Skeletal muscle tissue (tissue), 4 donors: ENCODE results near the gene NTSR1. TPM values are rescaled to one million over a fixed set of nuclear protein-coding genes. Genes with fewer than 3 reads are reported as not detected.

Experiments used
- H3K27ac ChIP-seq: one replicate; pipeline ENCODE4 v1.7.0; 2013; ENCODE audit warnings: mild to moderate bottlenecking, low read depth, low read length, inconsistent platforms
- H3K27me3 ChIP-seq, 3 donors: one replicate each; pipeline ENCODE4 v1.7.0; 2013; ENCODE audit warnings: low read length in 3 of 3; ENCODE audit not compliant: control insufficient read depth in 3 of 3, insufficient read depth in 3 of 3
- H3K36me3 ChIP-seq, 3 donors: one replicate each; pipeline ENCODE4 v1.7.0; 2013; ENCODE audit warnings: low read length in 3 of 3; ENCODE audit not compliant: control insufficient read depth in 3 of 3, insufficient read depth in 3 of 3
- H3K4me1 ChIP-seq, 3 donors: one replicate each; pipeline ENCODE4 v1.7.0; 2013; ENCODE audit warnings: low read length in 3 of 3, mild to moderate bottlenecking in 3 of 3; ENCODE audit not compliant: control insufficient read depth in 3 of 3, insufficient read depth in 3 of 3
- H3K4me3 ChIP-seq, 3 donors: one replicate each; pipeline ENCODE4 v1.7.0; 2013; ENCODE audit warnings: low read length in 3 of 3
- H3K9ac ChIP-seq, 3 donors: one replicate each; pipeline ENCODE4 v1.7.0; 2013; ENCODE audit warnings: low read length in 3 of 3, mild to moderate bottlenecking in 3 of 3, moderate library complexity in 2 of 3, low read depth in 1 of 3
- H3K9me3 ChIP-seq, 3 donors: one replicate each; pipeline ENCODE4 v1.7.0; 2013; ENCODE audit warnings: low read length in 3 of 3; ENCODE audit not compliant: control insufficient read depth in 3 of 3
- total RNA-seq: library from RNA; depleted of rRNA; stranded (reverse); fragments of >200 nt; gene quantifications from one replicate; pipeline ENCODE4 v1.2.3, GENCODE V29; 2014
- donor health status: Osteomylitis.

NTSR1 gene
- total RNA-seq, 1 donor from 2014 or later, result under 0.01 TPM

DNA sequence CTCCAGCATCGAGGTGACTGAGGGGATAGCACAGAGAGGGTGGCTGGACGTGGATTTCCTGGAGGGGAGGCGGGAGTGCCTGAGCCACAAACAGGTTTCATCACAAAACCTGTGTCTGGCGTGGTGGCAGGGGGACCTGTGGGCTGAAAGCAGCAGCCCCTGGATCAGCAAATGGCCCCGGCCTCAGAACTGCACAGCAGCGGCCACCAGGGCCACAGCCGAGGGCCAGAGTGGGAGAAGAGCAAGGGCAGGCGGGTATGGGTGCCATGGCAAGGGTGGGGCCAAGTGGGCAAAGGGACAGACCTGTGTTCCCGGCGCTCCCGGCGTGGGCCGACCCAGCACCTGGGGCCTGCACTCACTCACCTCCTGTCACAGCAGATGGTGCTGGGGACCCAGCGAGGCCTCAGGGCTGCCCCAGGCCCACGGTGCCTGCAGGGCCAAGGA is 19.0 kb downstream of the NTSR1 start:
- Histone ChIP-seq H3K9ac (no peak overlapping the region), H3K27me3 (peaks cover 46 to 59% (median 56%) of the 10 kb centered on the region in 3 donors), H3K36me3 (no peaks in the 10 kb centered on the region), H3K4me1 (peaks cover 0 to 8% (median 5%) of the 10 kb centered on the region in 3 donors), H3K27ac (no peak overlapping the region), H3K9me3 (no peaks in the 10 kb centered on the region), H3K4me3 (no peak overlapping the region)

DNA sequence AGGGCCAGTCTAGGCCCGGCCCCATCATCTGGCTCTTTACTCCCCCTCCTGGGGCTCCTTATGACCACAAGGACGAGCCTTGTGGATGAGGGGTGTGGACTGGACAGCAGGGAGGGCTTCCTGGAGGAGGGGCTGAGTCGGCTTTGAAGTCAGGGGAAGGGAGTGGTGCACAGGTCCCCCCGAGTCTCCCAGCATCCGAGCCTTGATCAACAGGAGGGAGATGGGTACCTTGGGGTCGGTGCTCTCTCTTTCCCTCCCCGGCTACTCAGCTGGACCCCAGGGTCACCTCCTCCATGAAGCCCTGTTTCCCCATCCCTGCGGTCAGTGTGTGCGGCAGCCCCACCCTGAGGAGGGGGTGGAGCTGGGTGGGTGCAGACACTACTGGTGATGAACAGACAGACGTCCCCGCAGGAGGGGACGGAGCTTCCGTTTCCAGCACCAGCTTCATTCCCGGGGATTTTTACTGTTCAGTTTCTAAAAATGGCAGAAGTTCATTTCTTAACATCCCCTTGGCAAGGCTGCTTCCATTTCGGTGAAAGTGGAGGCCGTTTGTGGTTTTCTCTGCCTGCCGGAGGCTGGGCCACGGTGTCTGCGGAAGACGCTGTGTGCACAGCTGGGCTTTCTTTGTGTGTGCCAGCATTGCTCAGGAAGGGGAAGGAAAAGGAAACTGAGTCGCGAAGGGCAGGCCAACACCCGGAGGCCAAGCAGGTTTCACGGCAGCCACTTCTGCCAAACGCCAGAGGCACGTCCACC is 19.6 kb downstream of the NTSR1 start:
- Histone ChIP-seq H3K9me3 (no peaks in the 10 kb centered on the region), H3K4me1 (peaks cover 0 to 5% (median 4%) of the 10 kb centered on the region in 3 donors), H3K27ac (no peak overlapping the region), H3K27me3 (peaks cover 48 to 60% (median 59%) of the 10 kb centered on the region in 3 donors), H3K9ac (no peak overlapping the region), H3K36me3 (no peaks in the 10 kb centered on the region), H3K4me3 (no peak overlapping the region)

DNA sequence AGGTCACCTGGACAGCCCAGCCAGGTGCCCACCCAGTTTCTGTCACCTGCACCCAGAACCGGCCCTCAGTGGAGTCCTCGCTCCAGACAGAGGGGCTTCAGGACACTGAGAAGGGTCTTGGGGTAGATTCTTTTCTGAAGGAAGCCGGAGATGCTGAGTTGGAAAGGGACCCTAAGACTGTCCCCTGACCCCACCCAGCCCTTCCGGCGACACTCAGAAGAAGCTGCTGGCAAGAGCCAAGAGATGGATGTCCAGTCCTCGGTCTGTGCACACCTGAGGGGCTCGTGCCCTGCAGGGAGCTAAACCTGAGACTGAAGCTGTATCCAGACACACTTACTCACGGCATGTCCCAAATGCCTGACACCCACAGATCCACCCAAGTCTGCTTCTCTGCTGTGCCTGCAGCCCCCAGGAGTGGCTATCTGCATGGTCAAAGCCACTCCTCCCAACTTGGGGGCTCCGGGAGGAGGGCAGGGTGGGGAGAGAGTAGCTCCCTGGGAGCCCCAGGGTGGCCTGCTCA is 20.2 kb downstream of the NTSR1 start:
- Histone ChIP-seq H3K9ac (no peak overlapping the region), H3K4me1 (peaks cover 0 to 2% (median 0%) of the 10 kb centered on the region in 3 donors), H3K9me3 (no peaks in the 10 kb centered on the region), H3K27me3 (peaks cover 44 to 60% (median 58%) of the 10 kb centered on the region in 3 donors), H3K36me3 (no peaks in the 10 kb centered on the region), H3K4me3 (no peak overlapping the region), H3K27ac (no peak overlapping the region)

DNA sequence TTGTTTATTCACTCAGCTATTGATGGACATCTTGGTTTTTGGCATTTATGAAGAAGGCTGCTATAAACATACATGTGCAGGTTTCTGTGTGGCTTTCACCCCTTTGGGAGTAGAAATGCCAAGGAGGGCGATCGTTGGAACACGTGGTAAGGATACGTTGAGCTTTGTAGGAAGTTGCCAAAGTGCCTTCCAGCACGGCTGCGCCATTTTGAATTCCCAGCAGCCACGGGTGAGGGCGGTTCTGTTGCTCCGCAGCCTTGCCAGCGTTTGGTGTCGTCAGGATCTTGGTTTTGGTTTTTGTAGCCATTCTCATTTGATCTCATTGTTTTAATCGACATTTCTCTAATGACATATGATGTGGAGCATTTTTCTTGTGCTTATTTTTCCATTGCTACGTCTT is 21.8 kb downstream of the NTSR1 start:
- no peak overlapping the region for H3K27ac ChIP-seq
- H3K4me3 ChIP-seq, result no peak overlapping the region
- no peaks in the 10 kb centered on the region for H3K9me3 ChIP-seq
- peaks cover 0 to 2% (median 0%) of the 10 kb centered on the region in 3 donors for H3K4me1 ChIP-seq
- H3K27me3 ChIP-seq, result peaks cover 41 to 62% (median 60%) of the 10 kb centered on the region in 3 donors
- H3K9ac ChIP-seq, result no peak overlapping the region
- no peaks in the 10 kb centered on the region for H3K36me3 ChIP-seq

DNA sequence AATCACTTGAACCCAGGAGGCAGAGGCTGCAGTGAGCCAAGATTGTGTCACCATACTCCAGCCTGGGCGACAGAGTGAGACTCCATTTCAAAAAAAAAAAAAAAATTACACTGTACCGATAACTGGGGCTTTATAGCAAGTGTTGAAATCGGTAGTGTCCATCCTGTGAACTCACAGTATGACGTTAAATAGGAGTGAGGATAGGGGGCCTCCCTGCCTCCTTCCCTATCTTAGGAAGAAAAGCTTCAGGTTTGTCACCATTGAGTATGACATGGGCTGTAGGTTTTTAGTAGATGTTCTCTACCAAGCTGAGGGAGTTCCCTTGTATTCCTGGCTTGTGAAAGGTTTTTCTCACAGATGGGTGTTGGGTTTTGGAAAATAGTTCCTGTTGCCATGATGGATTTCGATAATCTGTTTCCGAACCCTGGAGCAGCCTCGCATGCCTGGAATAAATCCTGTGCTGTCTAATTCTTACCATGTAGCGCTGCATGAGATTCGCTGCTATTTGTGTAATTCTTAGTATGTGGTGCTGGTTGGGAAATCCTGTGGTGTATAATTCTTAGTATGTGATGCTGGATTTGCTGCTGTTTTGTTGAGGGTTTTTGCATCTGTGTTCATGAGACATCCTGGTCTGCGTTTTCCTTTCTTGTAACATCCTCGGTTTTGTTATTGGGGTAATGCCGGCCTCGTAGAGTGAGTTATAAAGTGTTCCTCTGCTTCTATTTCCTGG is 23.6 kb downstream of the NTSR1 start:
- no peak overlapping the region for H3K9ac ChIP-seq
- peaks cover 0 to 2% (median 0%) of the 10 kb centered on the region in 3 donors for H3K4me1 ChIP-seq
- H3K9me3 ChIP-seq, result no peaks in the 10 kb centered on the region
- H3K27ac ChIP-seq, result no peak overlapping the region
- peaks cover 43 to 62% (median 62%) of the 10 kb centered on the region in 3 donors for H3K27me3 ChIP-seq
- H3K4me3 ChIP-seq, result no peak overlapping the region
- no peaks in the 10 kb centered on the region for H3K36me3 ChIP-seq

DNA sequence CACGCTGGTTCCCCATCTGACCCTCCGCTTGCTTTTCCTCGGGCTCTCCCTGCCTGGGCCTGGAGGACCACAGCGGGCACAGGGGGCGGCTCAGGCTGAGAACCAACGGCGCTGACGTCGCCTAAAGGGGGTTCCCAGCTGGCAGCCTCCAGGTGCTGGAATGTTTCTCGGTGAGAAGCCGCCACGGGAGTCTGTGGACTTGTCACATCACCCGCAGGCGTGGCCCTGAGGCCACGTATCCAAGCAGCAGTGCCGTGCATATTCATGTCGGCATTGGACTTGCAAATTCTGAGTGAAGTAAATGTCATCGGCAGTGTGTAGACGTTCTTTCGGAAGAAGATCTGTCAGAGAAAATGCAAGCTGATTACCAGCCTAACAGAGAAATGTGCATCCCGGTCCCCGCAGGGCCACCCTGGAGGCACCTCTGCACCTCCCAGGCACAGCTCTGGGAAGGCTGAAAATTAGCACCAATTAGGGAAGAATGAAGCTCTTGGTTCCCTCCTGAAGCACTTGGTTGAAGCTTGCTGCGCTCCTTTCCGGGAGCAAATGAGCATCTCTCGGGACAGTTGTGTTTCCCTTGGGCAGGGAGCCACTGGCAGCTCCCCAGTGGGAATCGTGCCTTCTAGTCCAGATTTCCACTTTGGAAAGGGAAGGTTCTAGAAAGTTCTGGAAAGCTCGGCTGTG is 24.3 kb downstream of the NTSR1 start:
- Histone ChIP-seq H3K9me3 (no peaks in the 10 kb centered on the region), H3K36me3 (no peaks in the 10 kb centered on the region), H3K27ac (no peak overlapping the region), H3K4me3 (no peak overlapping the region), H3K9ac (no peak overlapping the region), H3K27me3 (peaks cover 48 to 66% (median 61%) of the 10 kb centered on the region in 3 donors), H3K4me1 (peaks cover 0 to 2% (median 0%) of the 10 kb centered on the region in 3 donors)

DNA sequence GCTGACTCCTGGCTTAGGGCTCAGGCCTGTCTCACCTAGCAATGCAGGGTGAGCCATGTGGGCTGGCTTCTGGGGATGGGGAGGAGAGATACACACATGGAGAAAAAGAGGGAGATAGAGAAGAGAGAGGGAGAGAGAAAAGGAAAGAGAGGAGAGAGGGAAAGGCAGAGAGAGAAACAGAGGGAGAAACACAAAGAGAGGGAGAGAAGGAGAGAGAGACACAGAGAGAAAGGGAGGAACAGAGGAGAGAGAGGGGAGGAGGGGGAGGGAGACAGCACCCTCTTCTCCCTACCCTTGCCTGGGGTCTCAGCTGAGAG is 24.8 kb downstream of the NTSR1 start:
- peaks cover 50 to 66% (median 61%) of the 10 kb centered on the region in 3 donors for H3K27me3 ChIP-seq
- H3K36me3 ChIP-seq, result no peaks in the 10 kb centered on the region
- H3K9ac ChIP-seq, result no peak overlapping the region
- H3K4me3 ChIP-seq, result no peak overlapping the region
- peaks cover 0 to 2% (median 0%) of the 10 kb centered on the region in 3 donors for H3K4me1 ChIP-seq
- H3K27ac ChIP-seq, result no peak overlapping the region
- no peaks in the 10 kb centered on the region for H3K9me3 ChIP-seq

DNA sequence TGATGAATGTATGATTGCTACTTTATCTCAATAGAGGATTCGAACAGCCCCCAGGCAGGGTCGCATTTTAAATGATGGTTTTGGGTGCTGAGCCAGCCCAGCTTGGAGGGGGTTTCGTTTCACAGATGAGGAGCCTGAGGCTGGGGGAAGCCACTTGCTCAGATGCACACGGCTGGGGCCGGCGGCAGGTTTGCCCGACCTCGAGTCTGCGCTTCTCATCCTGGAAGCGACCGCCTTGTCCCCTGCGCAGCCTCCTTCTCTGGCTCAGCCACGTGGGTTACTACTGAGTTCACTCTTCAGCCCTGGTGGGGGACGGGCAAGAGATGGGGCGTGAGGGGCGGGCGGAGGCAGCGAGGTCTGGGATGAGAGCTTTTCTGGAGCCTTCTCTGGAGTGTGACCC is 25.3 kb downstream of the NTSR1 start:
- no peaks in the 10 kb centered on the region for H3K9me3 ChIP-seq
- H3K27me3 ChIP-seq, result peaks cover 51 to 66% (median 62%) of the 10 kb centered on the region in 3 donors
- H3K9ac ChIP-seq, result no peak overlapping the region
- H3K36me3 ChIP-seq, result no peaks in the 10 kb centered on the region
- no peak overlapping the region for H3K4me3 ChIP-seq
- no peak overlapping the region for H3K27ac ChIP-seq
- H3K4me1 ChIP-seq, result peaks cover 0 to 2% (median 0%) of the 10 kb centered on the region in 3 donors

DNA sequence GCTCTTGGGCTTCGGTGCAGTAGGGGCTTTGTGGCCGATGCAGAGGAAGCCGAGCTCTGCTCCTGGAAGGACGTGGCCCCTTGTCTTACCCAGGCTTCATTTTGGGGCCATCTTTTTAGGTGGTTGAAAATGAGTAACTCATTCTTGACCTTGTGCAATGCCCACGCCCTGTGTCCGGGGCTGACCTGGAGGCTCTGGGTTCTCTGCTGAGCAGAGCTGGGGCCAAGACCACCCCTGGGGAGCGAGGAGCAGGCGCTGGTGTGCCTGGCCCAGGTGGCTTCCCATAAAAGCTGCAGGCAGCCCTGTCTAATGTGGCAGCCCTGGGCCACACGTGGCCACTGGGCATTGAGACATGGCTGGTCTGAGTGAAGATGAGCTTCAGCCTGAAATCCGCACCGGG is 25.7 kb downstream of the NTSR1 start:
- H3K9ac ChIP-seq, result no peak overlapping the region
- H3K9me3 ChIP-seq, result no peaks in the 10 kb centered on the region
- H3K4me3 ChIP-seq, result no peak overlapping the region
- H3K27ac ChIP-seq, result no peak overlapping the region
- peaks cover 0 to 5% (median 1%) of the 10 kb centered on the region in 3 donors for H3K4me1 ChIP-seq
- H3K36me3 ChIP-seq, result no peaks in the 10 kb centered on the region
- H3K27me3 ChIP-seq, result peaks cover 53 to 66% (median 65%) of the 10 kb centered on the region in 3 donors
